Uterus (tissue), 2 donors: Measurements from ENCODE around the gene ADARB1.

Source experiments
- CTCF ChIP-seq, 4 experiments: fragments of 200-600 bp in 2 of 4; fragments of 450-650 bp in 2 of 4; sonication (generic) in 2 of 4; IDR thresholded peaks; one replicate each; pipeline ENCODE4 v1.5.1; 2016 to 2019; ENCODE audit warnings: antibody characterized with exemption in 4 of 4, mild to moderate bottlenecking in 2 of 4, moderate library complexity in 1 of 4
- POLR2A ChIP-seq, 2 donors: fragments of 450-650 bp; IDR thresholded peaks; one replicate each; pipeline ENCODE4 v1.6.1; 2016; ENCODE audit warnings: antibody characterized with exemption in 2 of 2, mild to moderate bottlenecking in 1 of 2, moderate library complexity in 1 of 2

- TF ChIP-seq POLR2A (IDR thresholded peaks at IDR 0.05), result no peak
- no peak for TF ChIP-seq CTCF (IDR thresholded peaks at IDR 0.05)
These were observed 14.3 kb downstream of the ADARB1 start for GRCh38 chr21:45088729-45089128.
